GM19455 (cell line): Measurements from ENCODE around the gene FBF1.

Experiments used
- ATAC-seq: cut with Tn5 transposase; IDR thresholded peaks from one replicate; pipeline ENCODE4 v1.9.1; 2021; ENCODE audit not compliant: unreplicated experiment

FBF1 gene

DNA sequence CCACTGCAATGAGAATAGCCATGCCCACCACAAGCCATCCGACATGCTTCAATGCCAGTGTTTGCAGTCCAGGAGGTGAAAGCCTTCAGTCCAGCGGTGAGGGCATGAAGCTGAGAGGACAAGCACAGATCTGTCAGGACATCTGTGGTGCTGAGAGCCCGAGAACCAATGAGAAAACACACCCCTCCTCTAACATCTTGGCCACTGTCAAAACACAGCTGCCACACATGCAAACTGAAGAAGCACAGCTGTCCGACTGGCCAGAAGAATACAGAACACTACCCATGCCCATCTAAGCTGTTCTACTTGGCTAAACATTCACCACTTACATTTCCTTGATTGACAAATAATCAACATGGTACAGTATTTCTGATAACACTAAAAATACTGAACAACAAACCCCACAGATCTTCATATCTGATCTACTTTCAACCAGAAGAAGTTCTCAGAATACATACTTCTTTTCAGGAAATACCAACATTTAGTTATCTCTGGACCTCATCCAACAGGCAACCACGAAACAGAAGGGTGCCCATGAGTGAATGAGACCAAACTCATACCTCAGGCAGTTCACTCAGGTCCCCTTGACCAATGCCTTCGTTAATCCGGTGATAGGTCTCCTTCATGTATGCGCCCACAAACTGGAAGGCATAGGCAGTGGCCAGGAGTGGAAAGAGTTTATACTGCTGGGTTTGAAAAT lies 10.2 kb upstream of the FBF1 start:
- no peak for ATAC-seq

DNA sequence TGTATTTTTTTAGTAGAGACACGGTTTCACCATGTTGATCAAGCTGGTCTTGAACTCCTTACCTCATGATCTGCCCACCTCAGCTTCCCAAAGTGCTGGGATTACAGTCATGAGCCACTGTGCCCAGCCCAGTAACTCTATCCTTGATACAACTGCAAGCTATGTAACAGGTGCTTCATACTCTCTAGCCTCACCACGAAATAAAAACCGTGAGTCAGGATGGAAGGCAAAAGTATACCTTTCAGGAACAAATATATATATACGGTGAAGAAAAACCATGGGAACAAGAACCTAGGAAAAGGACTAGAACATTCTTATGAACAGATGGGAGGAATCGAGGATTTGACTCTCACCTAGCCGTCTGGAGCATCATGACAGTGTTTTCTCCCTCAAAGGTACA lies 9.6 kb upstream of the FBF1 start:
- ATAC-seq: no peak

DNA sequence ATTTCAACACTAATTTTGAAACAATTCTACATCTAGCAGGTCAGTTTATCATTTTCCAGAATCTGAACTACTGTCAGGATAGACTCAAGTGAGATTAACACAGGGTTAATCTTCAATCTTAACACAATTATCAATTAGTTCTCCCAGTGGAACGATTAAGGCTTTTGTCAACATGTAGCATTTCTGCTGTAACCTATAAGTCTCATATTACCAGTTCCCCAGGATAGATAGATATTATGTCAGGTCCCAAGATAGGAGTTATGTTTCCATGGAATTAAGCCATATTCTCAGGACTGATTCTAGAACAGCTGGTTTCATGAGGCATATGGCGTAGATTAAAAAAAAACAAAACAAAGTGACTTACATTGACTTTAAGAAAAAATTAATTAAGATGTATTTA lies 4.4 kb upstream of the FBF1 start:
- no peak for ATAC-seq

DNA sequence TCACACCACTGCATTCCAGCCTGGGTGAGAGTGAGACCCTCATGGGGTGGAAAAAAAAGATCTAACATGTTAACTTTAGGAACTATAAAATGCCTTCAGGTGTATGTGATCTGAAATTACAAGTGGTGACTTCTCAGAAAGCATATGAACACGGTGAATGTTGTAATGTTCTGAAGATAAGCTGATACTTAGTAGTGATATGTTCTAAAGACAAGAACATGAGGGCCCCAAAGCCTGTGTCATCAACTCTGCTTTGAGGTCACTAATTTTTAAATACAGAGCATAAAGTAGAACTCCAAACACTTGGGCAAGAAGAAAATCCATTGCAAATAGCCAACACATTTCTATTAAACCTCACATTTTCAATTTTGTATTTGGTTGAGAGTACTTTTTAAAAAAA lies 2.6 kb upstream of the FBF1 start:
- ATAC-seq: no peak

DNA sequence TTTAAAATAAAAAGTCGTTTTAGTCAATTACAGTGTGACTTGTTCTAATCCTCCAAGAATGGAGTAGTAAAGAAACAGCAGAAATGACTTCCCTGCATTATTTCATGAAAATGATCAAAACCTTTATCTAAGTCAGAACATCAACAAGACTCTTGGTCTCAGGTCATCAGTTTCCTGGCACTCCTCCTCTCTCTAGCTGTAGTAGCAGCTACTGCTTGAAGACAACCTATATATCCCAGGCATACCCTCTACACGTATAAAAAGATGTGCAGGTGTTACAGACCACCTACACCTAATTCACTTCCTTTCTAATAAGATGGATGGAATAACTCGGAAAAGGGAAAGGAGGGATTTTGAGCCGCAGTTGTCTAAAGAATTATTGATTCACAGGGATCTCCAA lies 1.6 kb upstream of the FBF1 start:
- no peak for ATAC-seq

DNA sequence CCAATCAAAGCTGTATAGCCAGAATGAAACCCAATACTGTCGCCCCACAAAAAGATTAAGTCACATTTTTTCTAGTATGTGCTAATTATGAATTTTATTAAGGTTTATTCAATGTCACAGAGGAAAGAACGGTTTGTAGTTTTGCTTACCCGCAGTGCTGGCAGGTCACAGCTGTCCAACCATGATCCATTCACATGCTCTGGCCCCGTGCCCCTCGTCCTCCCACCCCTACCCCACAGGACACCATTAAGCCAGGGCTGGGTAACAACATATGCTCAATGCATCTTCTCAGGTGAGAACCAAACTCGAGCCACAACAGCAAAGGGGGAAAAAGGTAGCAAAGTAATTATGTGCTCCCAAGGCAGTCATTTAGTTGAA lies 589 bp upstream of the FBF1 start:
- no peak for ATAC-seq

DNA sequence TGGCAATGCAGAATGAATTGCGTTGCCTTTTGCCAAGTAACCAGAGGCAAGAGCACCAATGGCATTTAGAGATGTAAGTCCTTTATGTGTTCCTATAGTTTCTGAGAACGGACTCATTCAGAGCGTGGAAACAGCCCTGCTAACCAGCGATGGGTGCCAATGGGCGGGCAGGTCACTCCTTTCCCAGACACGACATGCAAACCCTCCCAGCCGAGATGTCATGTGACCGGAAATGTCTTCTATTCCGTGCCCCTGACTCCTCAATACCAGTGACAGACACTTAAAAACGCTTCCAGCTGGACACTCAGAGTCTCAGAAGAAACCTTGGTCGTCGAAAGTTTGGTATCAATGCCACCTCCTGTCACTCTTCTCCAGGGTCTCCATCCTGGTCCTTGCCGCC lies 3.2 kb downstream of the FBF1 start:
- no peak for ATAC-seq

DNA sequence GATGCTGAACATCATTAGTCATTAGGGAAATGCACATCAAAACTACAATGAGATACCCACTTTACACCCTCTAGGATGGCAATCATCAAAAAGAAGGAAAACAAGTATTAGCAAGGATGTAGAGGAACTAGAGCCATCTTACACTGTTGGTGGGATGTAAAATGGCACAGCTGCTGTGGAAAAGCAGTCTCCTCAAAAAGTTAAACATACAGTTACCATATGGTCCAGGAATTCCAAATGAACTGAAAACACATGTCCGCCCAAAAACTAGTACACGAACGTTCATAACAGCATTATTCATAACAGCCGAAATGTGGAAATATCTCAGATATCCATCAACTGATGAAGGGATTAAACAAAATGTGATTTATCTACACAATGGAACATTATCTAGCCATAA lies 7.0 kb downstream of the FBF1 start:
- ATAC-seq: no peak

DNA sequence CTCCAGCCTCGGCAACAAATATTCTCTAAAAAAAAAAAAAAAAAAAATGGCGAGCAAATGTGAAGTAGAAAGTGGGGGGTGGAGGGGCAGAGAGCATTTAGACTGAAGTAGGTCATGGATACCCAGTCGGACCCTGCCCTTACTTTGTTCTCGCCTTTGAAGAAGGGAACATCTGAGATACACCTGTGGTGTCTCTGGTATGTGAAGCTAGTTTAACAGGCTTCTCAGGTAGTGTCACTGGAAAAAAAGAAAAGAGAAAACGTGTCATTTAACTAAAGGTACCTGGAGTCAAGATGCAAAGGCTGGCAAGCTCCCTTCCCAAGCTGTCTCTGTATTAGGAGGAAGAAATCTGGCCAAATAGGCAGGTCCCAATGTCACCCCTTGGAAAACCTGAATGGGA lies 8.0 kb downstream of the FBF1 start:
- ATAC-seq: no peak

DNA sequence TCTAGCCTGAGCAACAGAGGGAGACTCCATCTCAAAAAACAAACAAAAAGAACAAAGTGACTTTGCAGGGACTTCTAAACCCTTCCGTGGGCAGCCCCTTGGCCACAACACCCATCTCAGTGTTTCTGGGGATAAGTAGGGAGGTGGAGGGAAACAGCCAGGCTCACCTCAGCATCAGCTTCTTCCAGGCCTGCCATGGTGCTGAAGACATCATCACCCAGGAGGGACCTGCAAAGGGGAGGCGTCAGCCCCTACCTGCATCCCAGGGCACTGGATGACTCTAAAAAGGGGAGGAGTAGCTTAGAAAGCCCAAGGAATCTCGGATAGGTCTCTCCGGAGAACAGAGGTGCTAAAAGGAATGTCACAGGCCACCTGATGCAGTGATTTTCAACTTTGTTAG lies 9.8 kb downstream of the FBF1 start:
- ATAC-seq: no peak

DNA sequence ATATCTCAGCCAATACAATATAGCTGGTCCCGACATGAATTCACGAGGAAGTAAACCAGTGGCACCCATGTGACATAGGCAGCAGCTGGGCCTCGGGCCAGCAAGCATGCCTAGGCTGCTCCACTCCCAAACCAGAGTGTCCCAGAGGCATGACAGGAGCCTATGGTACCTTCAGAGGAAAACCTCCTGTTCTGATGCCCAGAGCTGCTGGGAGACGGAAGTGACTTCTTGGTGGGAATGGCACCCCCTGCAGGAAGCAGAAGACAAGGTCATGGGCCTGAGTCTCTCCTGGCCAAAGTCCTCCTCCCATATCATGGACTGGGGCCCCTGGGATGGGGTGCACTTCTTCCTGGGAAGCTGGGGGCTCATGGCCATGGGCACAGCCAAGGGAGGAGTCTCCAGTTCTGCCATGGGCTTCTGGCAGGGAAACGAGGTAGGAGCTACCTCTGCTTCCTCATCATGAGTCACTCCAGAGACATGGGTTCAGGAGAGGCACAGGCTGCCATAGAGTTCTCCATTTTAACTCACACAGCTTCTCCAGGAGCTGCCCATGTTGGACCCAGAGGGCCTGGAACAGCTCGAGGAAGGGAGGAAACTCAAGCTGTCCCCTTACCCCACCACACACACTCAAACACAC lies 13.4 kb downstream of the FBF1 start:
- ATAC-seq: no peak

DNA sequence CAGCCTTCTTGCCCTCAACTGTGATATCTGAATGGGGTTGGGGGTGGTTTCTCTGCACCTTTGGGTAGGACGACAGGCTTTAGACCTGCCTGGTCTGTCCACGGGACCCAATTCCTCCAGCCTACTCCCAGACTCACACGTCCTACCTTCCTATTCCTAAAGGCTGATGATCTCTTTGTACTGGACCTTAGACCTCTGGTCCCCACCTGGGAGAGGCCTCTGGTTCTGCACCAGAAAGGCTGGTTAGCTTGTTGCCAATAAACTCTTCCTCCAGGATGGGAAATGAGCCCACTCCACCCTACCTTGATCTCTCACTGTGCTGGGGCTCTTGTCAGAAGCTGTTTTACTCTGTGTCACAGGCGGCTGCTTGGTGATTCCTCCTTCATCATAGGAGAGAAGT lies 14.4 kb downstream of the FBF1 start:
- ATAC-seq: no peak

DNA sequence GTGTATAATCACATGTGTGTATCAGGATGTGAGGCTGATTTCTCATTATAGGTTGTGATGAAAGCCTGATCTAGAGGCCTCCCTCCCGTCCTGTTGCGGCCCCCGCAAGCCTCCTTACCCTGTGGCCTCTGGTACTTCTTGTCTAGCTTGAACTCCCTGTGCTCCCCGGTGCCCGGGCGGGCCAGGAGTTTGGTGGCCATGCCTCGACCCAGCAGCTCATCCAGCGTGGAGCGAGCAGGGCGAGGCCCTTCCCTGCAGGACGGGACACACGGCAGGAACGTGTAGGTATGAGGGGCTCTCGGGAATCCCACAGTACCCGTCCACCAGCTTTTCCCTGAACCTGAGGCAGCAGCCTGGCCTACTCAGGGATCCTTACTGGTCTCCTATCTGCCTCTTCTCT lies 14.9 kb downstream of the FBF1 start:
- no peak for ATAC-seq

DNA sequence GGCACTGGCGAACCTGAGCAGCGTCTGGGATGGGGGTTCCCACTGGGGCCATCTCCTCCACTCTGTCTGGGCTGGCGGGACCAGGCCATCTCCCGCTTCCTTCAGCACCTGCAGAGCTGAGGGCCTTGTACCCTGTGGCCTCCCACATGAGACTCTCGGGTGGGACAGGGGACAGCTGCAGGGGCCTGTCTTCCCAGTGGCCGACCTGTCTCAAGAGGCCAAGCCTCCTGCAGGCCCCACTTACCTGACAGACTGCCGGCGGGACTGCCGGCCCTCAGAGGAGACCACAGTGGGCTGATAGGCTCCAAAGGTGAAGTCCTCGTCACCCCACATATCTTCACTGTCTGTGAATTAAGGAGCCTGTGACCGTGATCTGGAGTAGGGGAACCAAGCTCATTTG lies 15.7 kb downstream of the FBF1 start:
- no peak for ATAC-seq

DNA sequence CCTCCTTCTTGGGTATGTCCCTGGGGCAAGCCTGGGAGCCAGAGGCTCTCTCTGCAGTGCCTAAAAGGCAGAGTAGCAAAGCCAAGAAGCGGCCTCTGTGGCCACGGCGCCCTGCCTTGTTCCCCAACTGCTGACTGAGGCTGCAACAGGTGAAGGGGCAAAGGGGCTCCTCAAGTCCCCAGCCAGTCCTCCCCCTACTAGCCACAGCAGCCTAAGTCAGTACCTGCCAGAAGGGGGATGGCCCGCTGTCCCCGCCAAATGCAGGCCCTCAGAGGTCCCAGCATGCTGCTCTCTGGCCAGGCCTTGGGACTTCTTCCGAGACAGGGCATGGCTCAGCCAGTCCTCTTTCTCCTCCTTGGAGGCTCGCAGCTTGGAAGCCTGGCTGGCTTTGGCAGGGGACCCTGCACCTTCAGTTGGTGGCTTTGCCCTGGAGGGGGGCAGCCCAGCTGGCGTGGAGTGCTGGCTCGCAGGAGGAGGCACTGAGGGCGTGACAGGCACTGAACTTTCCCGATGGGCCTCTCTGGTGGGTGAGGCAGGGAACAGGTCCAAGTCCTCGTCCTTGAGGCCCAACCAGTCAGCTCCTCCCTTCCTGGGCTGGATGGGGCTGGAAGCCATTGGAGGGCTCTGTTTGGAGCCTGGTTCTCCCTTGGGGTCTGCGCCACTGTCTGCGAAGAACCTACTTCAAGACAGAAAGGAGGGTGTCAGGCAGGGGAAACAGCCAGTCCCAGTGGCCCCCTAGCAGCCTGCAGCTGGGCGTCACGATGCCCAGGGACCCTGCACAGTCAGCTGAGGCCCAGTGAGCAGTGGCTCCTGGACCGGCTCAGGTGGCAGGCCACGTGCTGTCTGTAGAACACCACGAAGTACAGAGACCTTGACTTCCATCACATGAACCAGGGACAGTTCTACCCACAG lies 17.6 kb downstream of the FBF1 start:
- no peak for ATAC-seq

DNA sequence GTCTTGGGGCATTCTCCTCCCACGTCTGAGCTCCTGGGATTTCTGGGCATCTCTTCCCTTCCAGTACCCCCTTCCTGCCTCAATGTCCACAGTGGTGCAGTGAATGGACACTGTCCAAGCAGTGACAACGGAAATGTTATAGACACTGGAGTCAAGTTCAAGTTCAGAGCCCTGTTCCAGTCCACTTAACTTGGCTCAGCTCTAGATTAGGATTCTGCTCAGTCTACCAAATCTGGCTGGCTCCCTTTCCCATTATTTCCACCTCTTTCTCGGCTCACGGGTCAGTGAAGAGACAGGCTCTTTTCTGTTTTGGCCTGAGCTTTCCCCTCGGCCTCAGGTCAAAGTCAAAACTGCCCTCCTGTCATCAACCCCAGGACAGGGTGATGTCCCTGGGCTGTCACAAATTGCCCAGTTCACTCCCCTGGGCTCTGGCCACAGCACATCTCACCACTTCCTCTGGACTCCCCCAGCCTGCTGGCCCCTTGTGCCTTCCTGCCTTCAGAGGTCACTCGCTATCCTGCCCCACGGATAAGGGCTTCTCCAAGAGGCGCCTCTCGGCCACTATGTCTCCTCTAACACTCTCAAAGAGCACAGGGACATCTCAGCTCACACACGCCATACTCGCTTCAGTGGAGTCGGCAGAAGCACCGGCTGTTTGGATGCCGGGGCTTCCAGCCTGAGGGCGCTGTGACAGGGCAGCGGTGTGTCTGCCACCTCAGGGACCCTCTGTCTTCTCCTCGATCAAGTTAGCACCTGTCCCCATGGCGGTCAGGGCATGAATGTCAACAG lies 18.5 kb downstream of the FBF1 start:
- ATAC-seq: no peak

DNA sequence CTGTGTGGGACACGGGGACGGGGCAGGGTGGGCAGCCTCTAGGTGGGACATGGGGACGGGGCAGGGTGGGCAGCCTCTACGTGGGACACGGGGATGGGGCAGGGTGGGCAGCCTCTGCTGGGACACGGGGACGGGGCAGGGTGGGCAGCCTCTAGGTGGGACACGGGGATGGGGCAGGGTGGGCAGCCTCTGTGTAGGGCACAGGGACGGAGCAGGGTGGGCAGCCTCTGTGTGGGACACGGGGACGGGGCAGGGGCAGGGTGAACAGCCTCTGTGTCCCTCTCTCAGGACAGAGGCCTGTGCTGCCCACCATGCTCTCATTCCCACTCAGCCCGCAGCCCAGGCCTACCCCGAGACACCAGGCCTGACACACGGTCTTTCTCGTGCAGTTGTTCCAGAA lies 19.2 kb downstream of the FBF1 start:
- ATAC-seq: no peak

DNA sequence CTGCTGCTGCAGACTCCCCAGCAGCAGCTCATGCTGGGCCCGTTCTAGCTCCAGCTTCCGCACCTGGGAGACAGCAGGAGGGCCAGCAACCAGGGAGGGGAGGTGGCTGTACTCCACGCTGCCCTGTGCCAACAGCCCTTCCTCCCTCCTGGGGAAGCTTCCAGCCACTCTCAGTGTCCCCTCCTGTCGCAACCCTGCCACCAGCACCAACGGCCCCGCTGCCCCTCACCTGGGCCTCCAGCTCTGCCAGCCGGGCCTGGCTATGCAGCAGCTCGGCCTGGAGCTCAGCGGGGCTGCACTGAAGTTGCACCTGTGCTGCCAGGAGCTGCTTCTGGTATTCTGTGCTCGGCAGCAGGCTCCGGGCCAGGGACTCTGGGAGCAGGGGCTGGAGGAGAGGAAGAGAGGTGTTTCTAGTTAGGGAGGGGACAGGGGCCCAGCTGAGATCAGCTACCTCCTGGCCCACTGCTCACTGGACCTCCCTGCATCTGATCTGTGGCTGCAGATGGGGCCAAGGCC lies 20.7 kb downstream of the FBF1 start:
- ATAC-seq: no peak

DNA sequence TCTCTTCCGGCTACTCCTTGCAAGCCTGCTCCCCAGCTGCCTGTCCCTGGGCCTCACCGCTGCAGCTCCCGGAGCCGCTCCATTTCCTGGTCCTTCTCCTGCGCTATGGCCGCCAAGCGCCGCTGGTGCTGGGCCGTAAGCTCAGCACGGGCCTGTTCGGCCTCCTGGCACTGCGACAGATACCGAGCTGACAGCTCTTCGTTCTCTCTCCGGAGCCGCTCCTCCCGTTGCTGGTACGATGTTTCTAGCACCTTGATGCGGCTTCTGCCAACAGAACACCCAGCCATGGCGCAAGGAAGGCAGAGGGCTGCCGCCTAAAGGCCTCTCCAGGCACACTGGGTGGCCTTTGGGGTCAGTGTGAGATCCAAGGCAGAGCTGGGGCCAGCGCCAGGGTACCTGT lies 21.2 kb downstream of the FBF1 start:
- ATAC-seq: no peak

DNA sequence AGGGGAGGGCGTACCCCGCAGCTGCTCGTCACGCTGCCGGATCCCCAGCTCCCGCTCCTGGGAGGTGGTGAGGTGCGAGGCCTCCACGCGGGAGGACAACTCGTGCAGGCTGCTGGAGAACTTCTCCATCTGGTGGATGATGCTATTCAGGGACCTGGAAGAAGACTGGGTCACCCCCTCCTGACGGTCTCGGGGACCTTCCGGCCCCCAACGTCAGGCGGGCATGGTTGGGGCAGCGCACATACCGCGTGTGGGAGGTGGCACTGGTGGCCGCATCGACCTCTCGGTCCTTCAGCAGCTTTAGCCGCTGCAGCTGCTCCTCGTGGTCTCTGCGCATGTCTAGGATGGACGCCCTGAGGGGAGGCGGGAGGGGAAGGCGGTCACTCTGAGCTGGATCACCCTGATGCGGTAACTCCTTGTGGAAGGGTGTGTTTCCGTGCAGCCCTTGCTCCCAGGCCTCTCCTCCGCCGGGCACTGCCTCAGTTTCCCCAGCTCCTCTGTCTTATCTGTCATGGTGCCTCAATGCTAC lies 22.9 kb downstream of the FBF1 start:
- no peak for ATAC-seq
